Coronary artery (tissue), 2 donors: ENCODE measurements around the gene EPHB2.

Experiments
- DNase-seq: peaks from one replicate; pipeline ENCODE4 v3.0.0-alpha.2; 2017; ENCODE audit warnings: low spot score
- H3K27ac ChIP-seq, 2 donors: fragments of 200-600 bp; sonication (generic); one replicate each; pipeline ENCODE4 v1.5.1; 2016 to 2019
- H3K4me3 ChIP-seq: fragments of 200-600 bp; sonication (generic); 2 replicates; pipeline ENCODE4 v1.5.1; 2016; ENCODE audit warnings: mild to moderate bottlenecking, moderate library complexity
- TF ChIP-seq, protein P1 (sequence below): fragments of 200-600 bp; sonication (generic); IDR thresholded peaks from one replicate; pipeline ENCODE4 v1.5.1; 2019; ENCODE audit warnings: antibody characterized with exemption

The EPHB2 gene

DNA sequence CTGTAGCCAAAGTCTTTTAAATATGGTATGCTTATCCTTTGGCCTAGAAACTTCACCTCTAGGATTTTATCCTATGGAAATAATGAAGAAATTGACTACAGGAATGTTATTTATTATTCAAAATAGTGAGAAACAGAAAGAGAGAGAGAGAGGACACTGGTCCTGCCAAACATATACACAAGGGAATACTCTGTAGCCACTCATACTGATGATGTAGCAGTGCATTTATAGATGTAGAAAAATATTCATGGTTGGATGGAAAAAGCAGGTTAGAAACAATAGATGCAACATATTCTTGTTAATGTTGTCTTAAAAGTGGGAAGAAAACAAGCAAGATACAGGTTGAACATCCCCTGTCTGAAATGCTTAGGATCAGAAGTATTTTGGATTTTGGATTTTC is 22.2 kb upstream of the EPHB2 start:
- TF ChIP-seq, protein P1, sequence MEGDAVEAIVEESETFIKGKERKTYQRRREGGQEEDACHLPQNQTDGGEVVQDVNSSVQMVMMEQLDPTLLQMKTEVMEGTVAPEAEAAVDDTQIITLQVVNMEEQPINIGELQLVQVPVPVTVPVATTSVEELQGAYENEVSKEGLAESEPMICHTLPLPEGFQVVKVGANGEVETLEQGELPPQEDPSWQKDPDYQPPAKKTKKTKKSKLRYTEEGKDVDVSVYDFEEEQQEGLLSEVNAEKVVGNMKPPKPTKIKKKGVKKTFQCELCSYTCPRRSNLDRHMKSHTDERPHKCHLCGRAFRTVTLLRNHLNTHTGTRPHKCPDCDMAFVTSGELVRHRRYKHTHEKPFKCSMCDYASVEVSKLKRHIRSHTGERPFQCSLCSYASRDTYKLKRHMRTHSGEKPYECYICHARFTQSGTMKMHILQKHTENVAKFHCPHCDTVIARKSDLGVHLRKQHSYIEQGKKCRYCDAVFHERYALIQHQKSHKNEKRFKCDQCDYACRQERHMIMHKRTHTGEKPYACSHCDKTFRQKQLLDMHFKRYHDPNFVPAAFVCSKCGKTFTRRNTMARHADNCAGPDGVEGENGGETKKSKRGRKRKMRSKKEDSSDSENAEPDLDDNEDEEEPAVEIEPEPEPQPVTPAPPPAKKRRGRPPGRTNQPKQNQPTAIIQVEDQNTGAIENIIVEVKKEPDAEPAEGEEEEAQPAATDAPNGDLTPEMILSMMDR = no peak
- H3K27ac ChIP-seq = no peak overlapping the region
- DNase-seq = no peak
- H3K4me3 ChIP-seq = no peak overlapping the region

DNA sequence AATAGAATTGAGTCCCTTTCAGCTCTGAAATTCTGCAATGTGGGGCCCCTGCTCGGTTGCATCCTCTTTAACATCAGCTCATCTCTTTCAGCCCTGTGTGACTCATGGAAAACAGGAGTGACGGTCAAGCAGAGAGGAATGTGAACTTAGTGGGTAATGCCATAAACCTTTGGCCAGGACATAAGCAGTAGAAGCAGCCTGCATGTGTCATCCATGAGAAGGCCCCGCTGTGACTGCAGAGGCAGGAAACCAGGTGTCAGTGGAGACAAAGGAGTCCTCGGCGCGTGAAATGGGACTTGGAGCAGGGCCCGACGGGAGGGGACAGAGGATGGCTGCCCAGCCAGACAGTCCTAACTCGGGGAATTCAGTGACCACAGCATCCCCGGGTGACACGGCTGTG is 21.1 kb upstream of the EPHB2 start:
- Histone ChIP-seq H3K27ac (no peak overlapping the region), H3K4me3 (no peak overlapping the region)
- TF ChIP-seq, protein P1 = no peak
- DNase-seq = no peak

DNA sequence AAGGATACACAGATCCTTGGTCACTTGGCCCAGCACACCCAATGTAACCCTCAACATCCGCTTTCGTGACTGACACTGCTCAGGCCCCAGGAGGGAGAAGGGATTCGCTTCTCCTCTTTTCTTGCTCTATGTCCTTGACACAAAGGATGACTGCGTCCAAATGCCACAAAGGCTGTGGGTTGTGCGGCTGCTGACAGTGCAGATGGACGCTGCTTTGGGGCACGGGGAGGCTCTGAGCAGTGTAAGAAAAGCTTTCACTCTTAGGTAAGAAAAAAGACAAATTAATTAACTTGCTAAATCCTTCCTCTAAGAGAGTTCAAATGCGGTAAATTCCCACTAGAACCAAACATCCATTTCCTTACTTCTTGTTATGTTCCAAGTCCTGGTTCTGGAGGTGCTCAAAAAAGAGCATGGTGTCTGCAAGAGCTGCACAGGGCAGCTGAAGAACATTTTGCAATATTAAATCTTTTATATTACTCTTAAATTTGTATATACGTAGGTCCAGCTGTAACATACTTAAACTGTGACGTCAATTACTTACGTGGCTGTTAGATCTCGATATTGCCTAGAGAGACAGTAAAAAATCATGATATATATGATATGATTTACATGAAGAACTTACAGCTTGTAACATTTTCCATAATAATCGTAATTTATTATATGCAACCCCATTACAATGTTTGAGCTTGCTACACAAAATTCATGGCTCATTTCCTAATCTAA is 19.4 kb upstream of the EPHB2 start:
- H3K4me3 ChIP-seq = no peak overlapping the region
- no peak overlapping the region for H3K27ac ChIP-seq
- TF ChIP-seq, protein P1 = no peak
- no peak for DNase-seq

GRCh38 chr1:22694172-22694571 is 16.5 kb upstream of the EPHB2 start:
- Histone ChIP-seq H3K4me3 (no peak overlapping the region), H3K27ac (no peak overlapping the region)
- TF ChIP-seq, protein P1 = no peak
- DNase-seq = no peak

DNA sequence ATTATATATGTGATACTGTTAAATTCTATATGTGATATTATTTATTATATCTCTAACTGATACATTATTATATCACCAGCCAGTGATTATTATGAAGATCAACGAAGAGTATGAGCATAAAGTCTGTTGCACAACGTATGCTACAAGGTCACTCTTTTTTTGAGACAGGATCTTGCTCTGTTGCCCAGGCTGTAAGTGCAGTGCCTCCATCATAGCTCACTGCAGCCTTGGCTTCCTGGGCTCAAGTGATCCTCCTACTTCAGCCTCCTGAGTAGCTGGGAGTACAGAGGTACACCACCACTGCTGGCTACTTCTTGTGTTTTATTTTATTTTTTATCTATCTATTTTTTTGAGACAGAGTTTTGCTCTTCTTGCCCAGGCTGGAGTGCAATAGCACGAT is 14.0 kb upstream of the EPHB2 start:
- Histone ChIP-seq H3K4me3 (no peak overlapping the region), H3K27ac (no peak overlapping the region)
- TF ChIP-seq, protein P1 = no peak
- DNase-seq = no peak

DNA sequence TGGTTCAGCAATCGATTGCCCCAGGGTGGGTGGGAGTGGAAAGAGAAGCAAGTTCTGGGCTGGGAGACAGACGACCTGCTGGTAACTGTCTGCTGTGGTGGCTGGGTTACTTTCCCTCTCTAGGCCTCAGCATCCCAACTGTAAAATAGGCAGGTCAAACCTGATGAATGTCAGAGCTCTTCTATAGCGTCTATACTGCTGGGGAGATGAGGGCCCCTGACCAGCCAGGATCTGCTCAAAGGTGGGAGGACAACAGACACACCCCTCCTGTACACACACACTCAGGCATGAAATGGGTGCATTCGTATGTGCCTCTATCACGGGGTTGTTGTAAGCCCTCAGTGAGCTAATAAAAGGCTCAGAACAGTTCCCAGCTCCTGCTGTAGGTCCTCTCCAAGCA is 12.7 kb upstream of the EPHB2 start:
- TF ChIP-seq, protein P1 = no peak

More for the DNA sequence above, 12.7 kb upstream of the EPHB2 start:
- no peak for DNase-seq
- Histone ChIP-seq H3K4me3 (no peak overlapping the region), H3K27ac (no peak overlapping the region)
